CD14-positive monocyte (primary cell): ENCODE data around the gene PKMYT1. TPM values are rescaled to one million over a fixed set of nuclear protein-coding genes. Genes with fewer than 3 reads are reported as not detected.

Experiments
- DNase-seq, 3 donors: peaks; one replicate each; pipeline ENCODE4 v3.0.0-alpha.2; 2011 to 2022
- H2AFZ ChIP-seq: 2 replicates; pipeline ENCODE4 v1.6.0; 2012; ENCODE audit warnings: mild to moderate bottlenecking, low read depth, low read length, inconsistent platforms; ENCODE audit not compliant: insufficient read depth, poor library complexity, severe bottlenecking
- H3K27ac ChIP-seq, 2 donors: 1 replicate in 1 of 2; 2 replicates in 1 of 2; pipeline ENCODE4 v1.5.1; 2012 to 2013; ENCODE audit warnings: low read length in 2 of 2, control low read depth in 1 of 2, inconsistent platforms in 1 of 2, low read depth in 1 of 2, mild to moderate bottlenecking in 1 of 2
- H3K27me3 ChIP-seq, 2 donors: one replicate each; pipeline versions ENCODE4 v1.6.0 to v1.6.1; 2011 to 2013; ENCODE audit warnings: low read length in 2 of 2; ENCODE audit not compliant: control insufficient read depth in 2 of 2, insufficient read depth in 2 of 2
- H3K36me3 ChIP-seq, 2 donors: replicated peaks in 1 of 2; 1 replicate in 1 of 2; 2 replicates in 1 of 2; pipeline versions ENCODE4 v1.5.1 to v1.6.1; 2012 to 2013; ENCODE audit warnings: low read length in 2 of 2, control low read depth in 1 of 2, inconsistent platforms in 1 of 2, mild to moderate bottlenecking in 1 of 2; ENCODE audit not compliant: insufficient read depth in 2 of 2, control insufficient read depth in 1 of 2
- H3K4me1 ChIP-seq, 2 donors: 1 replicate in 1 of 2; 2 replicates in 1 of 2; pipeline versions ENCODE4 v1.5.1 to v1.6.1; 2012 to 2013; ENCODE audit warnings: low read length in 2 of 2, control low read depth in 1 of 2, inconsistent platforms in 1 of 2, mild to moderate bottlenecking in 1 of 2, moderate library complexity in 1 of 2; ENCODE audit not compliant: insufficient read depth in 2 of 2, control insufficient read depth in 1 of 2
- H3K4me2 ChIP-seq: replicated peaks from 2 replicates; pipeline ENCODE3; 2012; ENCODE audit warnings: low read length, moderate library complexity, mild to moderate bottlenecking; ENCODE audit not compliant: poor library complexity, severe bottlenecking; ENCODE audit errors: extremely low read depth
- H3K4me3 ChIP-seq, 3 experiments: fragments of 200-600 bp in 1 of 3; sonication (generic) in 1 of 3; replicated peaks in 1 of 3; 1 replicate in 2 of 3; 2 replicates in 1 of 3; pipeline ENCODE4 v1.5.1; 2011 to 2013; ENCODE audit warnings: low read length in 3 of 3, mild to moderate bottlenecking in 3 of 3, control low read depth in 2 of 3, low read depth in 2 of 3, inconsistent platforms in 1 of 3, moderate library complexity in 1 of 3
- H3K79me2 ChIP-seq: 2 replicates; pipeline ENCODE4 v1.6.0; 2012; ENCODE audit warnings: mild to moderate bottlenecking, control low read depth, inconsistent platforms, low read length, moderate library complexity; ENCODE audit not compliant: insufficient read depth
- H3K9ac ChIP-seq: 2 replicates; pipeline ENCODE4 v1.6.0; 2017; ENCODE audit warnings: low read length, mild to moderate bottlenecking; ENCODE audit not compliant: insufficient read depth, poor library complexity, severe bottlenecking
- H3K9me3 ChIP-seq, 2 donors: replicated peaks in 1 of 2; 1 replicate in 1 of 2; 2 replicates in 1 of 2; pipeline versions ENCODE4 v1.5.1 to v1.6.1; 2012 to 2013; ENCODE audit warnings: low read length in 2 of 2, control low read depth in 1 of 2; ENCODE audit not compliant: control insufficient read depth in 1 of 2, insufficient read depth in 1 of 2
- H4K20me1 ChIP-seq: 2 replicates; pipeline ENCODE4 v1.6.0; 2012; ENCODE audit warnings: mild to moderate bottlenecking, low read length, control low read depth, moderate library complexity; ENCODE audit not compliant: insufficient read depth
- H3K27ac Mint-ChIP-seq, 7 donors: one replicate each; pipeline ENCODE4 v1.8.0; 2020; ENCODE audit warnings: mild to moderate bottlenecking in 7 of 7, mixed read lengths in 7 of 7, moderate library complexity in 6 of 7, inconsistent platforms in 2 of 7
- H3K27me3 Mint-ChIP-seq, 3 donors: one replicate each; pipeline ENCODE4 v1.8.0; 2021 to 2022; ENCODE audit warnings: low read depth in 3 of 3, mild to moderate bottlenecking in 3 of 3, mixed read lengths in 3 of 3, moderate library complexity in 3 of 3, inconsistent platforms in 1 of 3
- H3K36me3 Mint-ChIP-seq, 2 donors: one replicate each; pipeline ENCODE4 v1.8.0; 2020; ENCODE audit warnings: mixed read lengths in 2 of 2, inconsistent platforms in 1 of 2, mild to moderate bottlenecking in 1 of 2
- H3K4me1 Mint-ChIP-seq: one replicate; pipeline ENCODE4 v1.8.0; 2020; ENCODE audit warnings: mild to moderate bottlenecking, mixed read lengths
- H3K4me3 Mint-ChIP-seq, 2 donors: one replicate each; pipeline ENCODE4 v1.8.0; 2020; ENCODE audit warnings: mild to moderate bottlenecking in 2 of 2, mixed read lengths in 2 of 2, moderate library complexity in 1 of 2
- H3K9me3 Mint-ChIP-seq, 7 donors: one replicate each; pipeline ENCODE4 v1.8.0; 2020 to 2022; ENCODE audit warnings: mixed read lengths in 7 of 7, mild to moderate bottlenecking in 6 of 7, moderate library complexity in 6 of 7, inconsistent platforms in 2 of 7
- CTCF ChIP-seq: fragments of 200-600 bp; IDR thresholded peaks from one replicate; pipeline ENCODE4 v1.8.0; 2022; ENCODE audit warnings: antibody characterized with exemption, mild to moderate bottlenecking
- WGBS: methylation state at CpG from one replicate; pipeline ENCODE4 v1.1.5; 2013; ENCODE audit warnings: missing lambda C conversion rate; ENCODE audit not compliant: insufficient coverage; 5-methylcytosine and 5-hydroxymethylcytosine counted together
- intact Hi-C, 2 donors: fragments of 100-400 bp; cut with micrococcal nuclease; formaldehyde crosslinking; loops; one replicate each; pipeline versions ENCODE4 v1.15.0 to v1.15.1; 2023
- polyA plus RNA-seq, 3 donors: library from polyadenylated mRNA; depleted of rRNA in 1 of 3; unstranded in 2 of 3; stranded (reverse) in 1 of 3; fragments of 300-500 nt in 2 of 3; fragments of >200 nt in 1 of 3; fragmentation: Illumina TruSeq in 2 of 3; gene quantifications; 1 replicate in 2 of 3; 2 replicates in 1 of 3; pipeline ENCODE4 v1.2.3, GENCODE V29; 2012 to 2021

Gene PKMYT1
- polyA plus RNA-seq, 3 donors: 0.39 to 3.2 (median 3.0) TPM

GRCh38 chr16:3007957-3008689, 27.9 kb upstream of the PKMYT1 start:
- intact Hi-C loops: loop anchor here (2.0 kb wide), 2 partner anchors 13 to 15 kb away; partner anchors contain the start of genes HCFC1R1 (in 1 of the 2) and TNFRSF12A (in 1 of the 2)
- H3K4me1 Mint-ChIP-seq: peaks cover 53% of the 10 kb centered on the region
- 0% methylated on average over 10 of the region's 17 CpGs for WGBS
- H3K36me3 ChIP-seq: no peaks in the 10 kb centered on the region
- peak; percentile 50 to 66 (median 65) for DNase-seq
- peak overlapping the region; percentile 58 for H2AFZ ChIP-seq
- H3K27ac ChIP-seq: peak overlapping the region; percentile 22 to 61
- peak overlapping the region; percentile 76 to 93 for H3K4me3 Mint-ChIP-seq
- no peaks in the 10 kb centered on the region for H3K79me2 ChIP-seq
- peaks cover 0 to 18% of the 10 kb centered on the region in 2 donors for H3K27me3 ChIP-seq
- TF ChIP-seq CTCF: no peak
- H3K9ac ChIP-seq: peak overlapping the region; percentile 44
- H3K27ac Mint-ChIP-seq: peak overlapping the region; percentile 79 to 95 (median 87)
- peak overlapping the region; percentile 16 to 75 (median 29) for H3K4me3 ChIP-seq
- peaks cover 49 to 56% of the 10 kb centered on the region in 2 donors for H3K4me1 ChIP-seq
- peaks cover 0 to 3% (median 0%) of the 10 kb centered on the region in 7 donors for H3K9me3 Mint-ChIP-seq
- H4K20me1 ChIP-seq: no peaks in the 10 kb centered on the region
- H3K27me3 Mint-ChIP-seq: peaks cover 18 to 32% (median 21%) of the 10 kb centered on the region in 3 donors
- peak overlapping the region; percentile 75 for H3K4me2 ChIP-seq
- no peaks in the 10 kb centered on the region for H3K9me3 ChIP-seq
- H3K36me3 Mint-ChIP-seq: peaks cover 5 to 6% of the 10 kb centered on the region in 2 donors

GRCh38 chr16:3007059-3007956, 27.1 kb upstream of the PKMYT1 start:
- H3K9me3 ChIP-seq: no peaks in the 10 kb centered on the region
- H3K9me3 Mint-ChIP-seq: peaks cover 0 to 3% (median 0%) of the 10 kb centered on the region in 7 donors
- no peak for TF ChIP-seq CTCF
- H3K27ac ChIP-seq: peak overlapping the region; percentile 22 to 61
- H4K20me1 ChIP-seq: no peaks in the 10 kb centered on the region
- H3K79me2 ChIP-seq: no peaks in the 10 kb centered on the region
- peaks cover 50% of the 10 kb centered on the region for H3K4me1 Mint-ChIP-seq
- peaks cover 49 to 56% of the 10 kb centered on the region in 2 donors for H3K4me1 ChIP-seq
- 18% methylated on average over 10 of the region's 13 CpGs for WGBS
- H3K27me3 Mint-ChIP-seq: peaks cover 14 to 24% (median 19%) of the 10 kb centered on the region in 3 donors
- peak overlapping the region; percentile 75 for H3K4me2 ChIP-seq
- peak overlapping the region; percentile 79 to 95 (median 87) for H3K27ac Mint-ChIP-seq
- peaks cover 5 to 6% of the 10 kb centered on the region in 2 donors for H3K36me3 Mint-ChIP-seq
- H3K9ac ChIP-seq: peak overlapping the region; percentile 44
- no peaks in the 10 kb centered on the region for H3K36me3 ChIP-seq
- H3K4me3 ChIP-seq: peak overlapping the region; percentile 16 to 75 (median 29)
- peak overlapping the region; percentile 76 to 93 for H3K4me3 Mint-ChIP-seq
- peak in 2 of 3 donors; percentile 37 to 46 for DNase-seq
- peak overlapping the region; percentile 58 for H2AFZ ChIP-seq
- H3K27me3 ChIP-seq: peaks cover 0 to 10% of the 10 kb centered on the region in 2 donors
- intact Hi-C loops: loop anchor here (2.0 kb wide), 2 partner anchors 13 to 15 kb away; partner anchors contain the start of genes HCFC1R1 (in 1 of the 2) and TNFRSF12A (in 1 of the 2)
